Psoas muscle (tissue), 8 donors: ENCODE measurements around the gene SPANXD. TPM values are rescaled to one million over a fixed set of nuclear protein-coding genes. Genes with fewer than 3 reads are reported as not detected.

Source experiments
- ATAC-seq, 4 donors: fragments of 200-7000 bp; cut with Tn5 transposase; one replicate each; pipeline ENCODE4 v1.9.1; 2020; ENCODE audit warnings: moderate library complexity in 3 of 4, mild to moderate bottlenecking in 2 of 4
- DNase-seq, 2 donors: peaks; one replicate each; pipeline ENCODE4 v3.0.0-alpha.2; 2020
- H3K27ac ChIP-seq: fragments of 200-600 bp; one replicate; pipeline ENCODE4 v1.8.0; 2022
- H3K27me3 ChIP-seq, 3 donors: fragments of 200-600 bp in 1 of 3; one replicate each; pipeline versions ENCODE4 v1.6.1 to v1.8.0; 2013 to 2022; ENCODE audit warnings: low read length in 2 of 3, mild to moderate bottlenecking in 2 of 3, moderate library complexity in 1 of 3; ENCODE audit not compliant: insufficient read depth in 3 of 3
- H3K36me3 ChIP-seq, 2 donors: fragments of 200-600 bp in 1 of 2; one replicate each; pipeline versions ENCODE4 v1.6.1 to v1.8.0; 2013 to 2022; ENCODE audit warnings: low read depth in 1 of 2, mild to moderate bottlenecking in 1 of 2, moderate library complexity in 1 of 2; ENCODE audit not compliant: insufficient read depth in 1 of 2
- H3K4me1 ChIP-seq: fragments of 200-600 bp; one replicate; pipeline ENCODE4 v1.8.0; 2022
- H3K4me3 ChIP-seq: fragments of 200-600 bp; one replicate; pipeline ENCODE4 v1.8.0; 2022; ENCODE audit warnings: mild to moderate bottlenecking
- H3K9me3 ChIP-seq: fragments of 200-600 bp; one replicate; pipeline ENCODE4 v1.8.0; 2022
- WGBS, 3 donors: extraction: QIAGEN DNeasy Blood & Tissue Kit; methylation state at CpG; one replicate each; pipeline versions ENCODE4 v1.1.6 to v1.1.7; 2013; 5-methylcytosine and 5-hydroxymethylcytosine counted together
- intact Hi-C, 2 donors: fragments of 100-400 bp; cut with DNase I; formaldehyde crosslinking; loops; one replicate each; pipeline versions ENCODE4 v1.11.0 to v1.14.2; 2022
- polyA plus RNA-seq, 3 donors: library from polyadenylated mRNA; stranded (reverse); fragments of 200-250 nt; gene quantifications; one replicate each; pipeline ENCODE4 v1.2.3, GENCODE V29; 2013
- total RNA-seq, 4 donors: library from RNA; stranded (reverse); fragmentation: NEBNext Ultra II Directional in 2 of 4; extraction: Animal tissue kit (Norgen Biotek cat#: 25700) in 2 of 4; gene quantifications; one replicate each; pipeline versions ENCODE4 v1.2.1 to v1.2.4, GENCODE V29; 2021 to 2023
- TF ChIP-seq, protein P1 (sequence below): fragments of 200-600 bp; IDR thresholded peaks from one replicate; pipeline ENCODE4 v1.8.0; 2022; ENCODE audit warnings: antibody characterized with exemption
- donor health status: healthy with polysubstance abuse.
- donor health status: DM: no; HTN: no; CAD: no; lungs with moderate emphysema.
- donor health status: Bipolar disorder and iron deficiency.
- donor health status: healthy.
- donor health status: DM: yes; HTN: yes; CAD: no.
- donor health status: DM: no; HTN: no; CAD: no.
- donor health status: DM: no; HTN: no; CAD: no.
- donor health status: DM: yes; HTN: yes; CAD: no.

SPANXD gene
- total and polyA plus RNA-seq, 7 donors: not detected

DNA sequence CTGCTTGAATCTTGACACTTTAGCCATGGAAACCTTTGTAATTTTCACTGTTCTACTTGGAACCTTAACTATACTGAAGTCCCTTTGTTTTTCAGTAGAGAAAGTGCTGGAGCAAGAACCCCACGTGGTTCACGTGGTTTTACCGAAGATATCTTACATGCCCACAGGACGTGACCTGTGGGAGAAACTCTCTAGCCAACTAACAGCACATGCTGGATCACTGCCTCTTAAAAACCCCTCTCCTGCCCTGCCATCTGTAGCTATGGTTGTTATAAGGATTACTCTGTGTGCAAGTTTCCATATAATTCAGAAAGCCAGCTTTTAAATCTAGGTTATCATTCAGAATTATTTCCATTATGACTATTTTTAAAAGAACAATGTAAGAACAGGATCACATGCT is 30.2 kb downstream of the SPANXD start:
- no peaks in the 10 kb centered on the region for H3K4me1 ChIP-seq
- TF ChIP-seq, protein P1, sequence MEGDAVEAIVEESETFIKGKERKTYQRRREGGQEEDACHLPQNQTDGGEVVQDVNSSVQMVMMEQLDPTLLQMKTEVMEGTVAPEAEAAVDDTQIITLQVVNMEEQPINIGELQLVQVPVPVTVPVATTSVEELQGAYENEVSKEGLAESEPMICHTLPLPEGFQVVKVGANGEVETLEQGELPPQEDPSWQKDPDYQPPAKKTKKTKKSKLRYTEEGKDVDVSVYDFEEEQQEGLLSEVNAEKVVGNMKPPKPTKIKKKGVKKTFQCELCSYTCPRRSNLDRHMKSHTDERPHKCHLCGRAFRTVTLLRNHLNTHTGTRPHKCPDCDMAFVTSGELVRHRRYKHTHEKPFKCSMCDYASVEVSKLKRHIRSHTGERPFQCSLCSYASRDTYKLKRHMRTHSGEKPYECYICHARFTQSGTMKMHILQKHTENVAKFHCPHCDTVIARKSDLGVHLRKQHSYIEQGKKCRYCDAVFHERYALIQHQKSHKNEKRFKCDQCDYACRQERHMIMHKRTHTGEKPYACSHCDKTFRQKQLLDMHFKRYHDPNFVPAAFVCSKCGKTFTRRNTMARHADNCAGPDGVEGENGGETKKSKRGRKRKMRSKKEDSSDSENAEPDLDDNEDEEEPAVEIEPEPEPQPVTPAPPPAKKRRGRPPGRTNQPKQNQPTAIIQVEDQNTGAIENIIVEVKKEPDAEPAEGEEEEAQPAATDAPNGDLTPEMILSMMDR: no peak
- H3K27ac ChIP-seq: no peak overlapping the region
- WGBS, 3 donors: 29 to 49% (median 38%) methylated on average over 4 of the region's 4 CpGs
- no peak for ATAC-seq
- no peaks in the 10 kb centered on the region for H3K36me3 ChIP-seq
- H3K9me3 ChIP-seq: no peaks in the 10 kb centered on the region
- intact Hi-C loops: no loop called here
- no peaks in the 10 kb centered on the region for H3K27me3 ChIP-seq
- DNase-seq: no peak
- H3K4me3 ChIP-seq: no peak overlapping the region

DNA sequence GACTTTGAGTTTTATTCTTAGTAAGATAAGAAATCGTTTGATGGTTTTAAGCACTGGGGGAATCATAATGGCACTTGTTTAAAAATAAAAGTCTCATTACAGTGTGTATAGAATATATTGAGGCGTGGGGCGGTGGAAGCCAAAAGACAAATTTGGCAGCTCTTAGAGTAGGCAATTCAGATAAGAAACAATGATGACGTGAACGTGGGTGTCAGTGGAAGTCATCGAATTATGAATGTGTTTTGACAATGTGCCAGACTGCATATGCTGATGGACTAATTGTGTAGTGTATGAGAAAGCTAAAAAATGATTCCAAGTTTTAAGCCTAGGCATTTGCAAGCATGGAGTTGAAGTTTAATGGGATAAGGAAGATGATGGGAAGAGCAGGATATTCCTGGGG is 35.8 kb downstream of the SPANXD start:
- intact Hi-C loops: no loop called here
- H3K36me3 ChIP-seq: no peaks in the 10 kb centered on the region
- H3K4me3 ChIP-seq: no peak overlapping the region
- no peaks in the 10 kb centered on the region for H3K27me3 ChIP-seq
- no peaks in the 10 kb centered on the region for H3K9me3 ChIP-seq
- no peak for ATAC-seq
- 65 to 80% (median 78%) methylated on average over 6 of the region's 6 CpGs for WGBS, 3 donors
- no peak overlapping the region for H3K27ac ChIP-seq
- TF ChIP-seq, protein P1: no peak
- no peak for DNase-seq
- no peaks in the 10 kb centered on the region for H3K4me1 ChIP-seq

DNA sequence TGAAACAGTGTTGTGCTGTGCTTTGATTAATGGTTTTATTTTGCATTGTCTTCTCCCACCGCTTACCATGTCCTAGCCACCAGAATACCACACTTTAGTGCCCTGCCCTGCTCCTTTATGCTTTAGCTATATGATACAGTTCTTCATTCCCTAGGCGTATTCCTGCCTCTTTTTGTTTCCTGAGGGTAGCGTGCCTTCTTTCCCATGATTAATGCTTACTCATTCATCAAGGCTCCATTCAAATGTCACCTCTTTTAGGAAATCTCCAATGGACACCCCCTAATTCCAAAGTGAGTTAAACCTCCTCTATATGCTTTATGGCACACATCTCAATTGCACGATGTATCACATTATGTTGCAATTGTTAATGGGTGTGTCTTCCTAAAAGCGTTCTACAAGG is 46.3 kb downstream of the SPANXD start:
- DNase-seq (no peak), ATAC-seq (no peak)

More for the DNA sequence above, 46.3 kb downstream of the SPANXD start:
- no peaks in the 10 kb centered on the region for H3K9me3 ChIP-seq
- H3K36me3 ChIP-seq: no peaks in the 10 kb centered on the region
- no peaks in the 10 kb centered on the region for H3K27me3 ChIP-seq
- intact Hi-C loops: no loop called here
- no peak overlapping the region for H3K4me3 ChIP-seq
- TF ChIP-seq, protein P1: no peak
- 74 to 84% (median 84%) methylated on average over 5 of the region's 5 CpGs for WGBS, 3 donors
- no peaks in the 10 kb centered on the region for H3K4me1 ChIP-seq
- H3K27ac ChIP-seq: no peak overlapping the region

Other genes with a start within 250 kb of the SPANXD start
- gene SPANXA1, start 114.0 kb downstream of the SPANXD start, total RNA-seq: not detected
- not detected for gene SPANXA1, start 114.0 kb downstream of the SPANXD start, polyA plus RNA-seq
- gene SPANXA2, start 109.0 kb downstream of the SPANXD start, total RNA-seq: not detected
- gene SPANXA2, start 109.0 kb downstream of the SPANXD start, polyA plus RNA-seq: not detected
- not detected for gene MAGEC3, start 139.6 kb upstream of the SPANXD start, total RNA-seq
- not detected for gene MAGEC3, start 139.6 kb upstream of the SPANXD start, polyA plus RNA-seq
- not detected for gene MAGEC1, start 205.2 kb upstream of the SPANXD start, total RNA-seq
- not detected for gene MAGEC1, start 205.2 kb upstream of the SPANXD start, polyA plus RNA-seq